SIG-M5 (cell line): Measurements from ENCODE around the gene PTGDS.

Experiments used
- DNase-seq: peaks from one replicate; lab custom pipeline; 2025; lab: John Stamatoyannopoulos, UW

The PTGDS gene

GRCh38 chr9:137009938-137010732 is 32.8 kb downstream of the PTGDS start:
- DNase-seq = no peak

GRCh38 chr9:137011156-137011555 is 33.9 kb downstream of the PTGDS start:
- no peak for DNase-seq

GRCh38 chr9:137011907-137012675 is 34.8 kb downstream of the PTGDS start:
- DNase-seq = no peak

GRCh38 chr9:137012694-137013570 is 35.6 kb downstream of the PTGDS start:
- DNase-seq = no peak

- DNase-seq = no peak
These were observed 36.3 kb downstream of the PTGDS start for GRCh38 chr9:137013571-137013940.

- DNase-seq = no peak
These were observed 36.9 kb downstream of the PTGDS start for GRCh38 chr9:137014166-137014565.

GRCh38 chr9:137014776-137015539 is 37.7 kb downstream of the PTGDS start:
- no peak for DNase-seq

GRCh38 chr9:137015540-137015930 is 38.2 kb downstream of the PTGDS start:
- no peak for DNase-seq

GRCh38 chr9:137015976-137016375 is 38.7 kb downstream of the PTGDS start:
- DNase-seq = no peak

- no peak for DNase-seq
These were observed 39.1 kb downstream of the PTGDS start for GRCh38 chr9:137016436-137016835.

GRCh38 chr9:137017071-137017470 is 39.8 kb downstream of the PTGDS start:
- DNase-seq = no peak

GRCh38 chr9:137017791-137018497 is 40.6 kb downstream of the PTGDS start:
- no peak for DNase-seq

GRCh38 chr9:137018761-137019559 is 41.7 kb downstream of the PTGDS start:
- DNase-seq = no peak

GRCh38 chr9:137019891-137020683 is 42.8 kb downstream of the PTGDS start:
- no peak for DNase-seq

- no peak for DNase-seq
These were observed 43.7 kb downstream of the PTGDS start for GRCh38 chr9:137020771-137021567.

GRCh38 chr9:137021568-137021978 is 44.3 kb downstream of the PTGDS start:
- DNase-seq = no peak

- no peak for DNase-seq
These were observed 44.8 kb downstream of the PTGDS start for GRCh38 chr9:137021979-137022661.

- no peak for DNase-seq
These were observed 45.3 kb downstream of the PTGDS start for GRCh38 chr9:137022662-137023008.
